GM12874 (cell line): Measurements from ENCODE around the gene RAD1.

Experiments used
- TF ChIP-seq, protein P1 (sequence below): IDR thresholded peaks from 2 replicates; pipeline ENCODE4 v1.5.1; 2011; ENCODE audit warnings: low read depth, mild to moderate bottlenecking, control low read depth, low read length, moderate library complexity; ENCODE audit not compliant: insufficient read depth

Gene RAD1

GRCh38 chr5:34932947-34933346 lies 17.6 kb upstream of the RAD1 start:
- TF ChIP-seq, protein P1, sequence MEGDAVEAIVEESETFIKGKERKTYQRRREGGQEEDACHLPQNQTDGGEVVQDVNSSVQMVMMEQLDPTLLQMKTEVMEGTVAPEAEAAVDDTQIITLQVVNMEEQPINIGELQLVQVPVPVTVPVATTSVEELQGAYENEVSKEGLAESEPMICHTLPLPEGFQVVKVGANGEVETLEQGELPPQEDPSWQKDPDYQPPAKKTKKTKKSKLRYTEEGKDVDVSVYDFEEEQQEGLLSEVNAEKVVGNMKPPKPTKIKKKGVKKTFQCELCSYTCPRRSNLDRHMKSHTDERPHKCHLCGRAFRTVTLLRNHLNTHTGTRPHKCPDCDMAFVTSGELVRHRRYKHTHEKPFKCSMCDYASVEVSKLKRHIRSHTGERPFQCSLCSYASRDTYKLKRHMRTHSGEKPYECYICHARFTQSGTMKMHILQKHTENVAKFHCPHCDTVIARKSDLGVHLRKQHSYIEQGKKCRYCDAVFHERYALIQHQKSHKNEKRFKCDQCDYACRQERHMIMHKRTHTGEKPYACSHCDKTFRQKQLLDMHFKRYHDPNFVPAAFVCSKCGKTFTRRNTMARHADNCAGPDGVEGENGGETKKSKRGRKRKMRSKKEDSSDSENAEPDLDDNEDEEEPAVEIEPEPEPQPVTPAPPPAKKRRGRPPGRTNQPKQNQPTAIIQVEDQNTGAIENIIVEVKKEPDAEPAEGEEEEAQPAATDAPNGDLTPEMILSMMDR, result no peak

DNA sequence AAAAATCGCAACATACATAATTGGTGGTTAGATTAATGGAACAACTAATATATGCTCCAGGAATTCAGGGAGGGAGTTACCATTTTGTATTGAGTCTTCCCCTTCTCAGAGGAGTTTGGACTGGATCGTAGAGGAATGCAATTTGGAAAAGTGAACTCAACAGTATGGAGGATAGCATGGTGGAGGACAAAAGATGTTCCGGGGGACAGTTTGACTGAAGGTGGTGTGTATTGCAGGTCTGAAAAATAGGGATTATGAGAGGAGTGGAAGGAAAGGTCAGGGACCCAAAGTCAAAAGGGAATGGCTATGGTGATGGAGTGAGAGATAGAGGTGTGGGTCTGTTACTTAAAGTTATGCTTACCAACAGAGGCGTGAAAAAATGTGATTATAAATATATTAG lies 15.6 kb upstream of the RAD1 start:
- TF ChIP-seq, protein P1, result no peak

DNA sequence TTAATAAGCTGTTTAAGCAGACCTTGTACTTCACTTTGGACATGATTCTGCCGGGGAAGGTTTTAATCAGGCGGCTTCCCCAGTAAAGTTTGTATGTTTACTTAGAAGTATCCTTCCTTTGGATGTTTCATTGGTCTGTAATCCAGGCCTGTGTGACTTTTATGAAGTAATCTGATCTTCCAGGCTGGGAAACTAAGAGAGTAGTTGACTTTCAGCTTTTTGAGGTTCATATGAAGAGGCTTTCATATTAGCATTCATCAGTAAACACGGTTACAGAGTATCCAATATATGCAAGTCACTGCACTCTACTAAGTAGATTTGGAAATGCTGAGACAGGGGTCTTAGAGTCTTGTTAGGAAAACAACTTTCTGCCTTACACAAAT lies 15.1 kb upstream of the RAD1 start:
- TF ChIP-seq, protein P1, result no peak

DNA sequence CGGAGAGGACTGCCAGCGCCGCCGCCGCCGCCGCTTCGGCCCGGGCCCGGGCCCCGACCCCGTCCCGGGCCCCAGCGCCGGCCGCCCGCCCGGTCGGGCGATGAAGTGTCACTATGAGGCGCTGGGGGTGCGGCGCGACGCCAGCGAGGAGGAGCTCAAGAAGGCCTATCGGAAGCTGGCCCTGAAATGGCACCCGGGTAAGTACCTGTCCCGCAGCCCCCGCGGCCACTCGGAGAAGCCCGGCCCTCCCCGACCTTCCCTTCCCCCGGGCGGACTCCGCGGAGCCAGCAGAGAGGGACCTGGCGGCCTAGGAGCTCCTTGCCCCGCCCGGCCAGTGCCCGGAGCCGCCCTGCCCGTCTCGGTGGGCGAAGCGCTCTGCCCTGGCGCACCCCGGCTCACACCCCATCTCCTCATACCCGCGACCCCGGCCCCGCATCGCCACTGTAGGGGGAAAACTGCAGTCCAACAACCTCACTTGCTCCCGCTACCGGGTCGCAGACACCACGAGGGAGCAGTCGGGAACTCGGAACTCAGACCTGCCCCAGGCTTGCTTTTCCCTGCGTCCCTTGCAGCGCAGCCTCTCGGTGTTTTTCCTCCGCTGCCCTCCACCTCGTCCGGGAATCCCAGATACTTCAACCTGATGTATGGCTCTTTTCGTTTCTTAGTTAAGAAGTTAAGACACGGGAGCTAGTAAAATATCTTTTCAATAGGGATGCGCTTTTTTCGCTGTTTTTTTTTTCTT lies 14.6 kb upstream of the RAD1 start:
- TF ChIP-seq, protein P1, result no peak

- TF ChIP-seq, protein P1, result no peak
Observed at GRCh38 chr5:34929134-34929719, 13.9 kb upstream of the RAD1 start, which contains the start of gene DNAJC21. DNAJC21 (plus strand) TSS chr5:34929559; CDS start chr5:34929820, 261 bp downstream.

- TF ChIP-seq, protein P1, result no peak
Observed at GRCh38 chr5:34928267-34928666, 13.0 kb upstream of the RAD1 start.

DNA sequence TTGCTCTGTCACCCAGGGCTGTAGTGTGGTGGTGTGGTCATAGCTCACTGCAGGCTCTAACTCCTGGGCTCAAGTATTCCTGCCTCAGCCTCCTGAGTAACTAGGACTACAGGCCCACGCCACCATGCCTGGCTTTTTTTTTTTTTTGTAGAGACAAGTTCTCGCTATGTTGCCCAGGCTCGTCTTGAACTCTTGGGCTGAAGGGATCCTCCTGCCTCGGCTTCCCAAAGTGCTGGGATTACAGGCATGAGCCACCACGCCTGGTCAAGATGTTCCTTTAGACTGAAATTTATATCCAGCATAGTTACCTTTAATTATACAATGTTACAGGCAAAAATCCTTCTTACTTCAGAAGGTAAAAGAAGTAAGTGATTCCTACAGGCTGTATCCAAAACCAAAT lies 12.5 kb upstream of the RAD1 start:
- TF ChIP-seq, protein P1, result no peak
